PC-9 (cell line): Measurements from ENCODE around the gene CCDC93. TPM values are rescaled to one million over a fixed set of nuclear protein-coding genes. Genes with fewer than 3 reads are reported as not detected.

Experiments
- BruUV-seq: library from RNA; stranded (reverse); fragments of 400-500 nt; replicated peaks from 2 replicates; lab custom pipeline; 2021; lab: Mats Ljungman, UMichigan
- CTCF ChIA-PET: fragments of 300-600 bp; sonication (Branson Sonifier 250); formaldehyde crosslinking; loops from one replicate; lab custom pipeline; 2022; ENCODE audit warnings: antibody characterized with exemption; lab: Charles Lee
- POLR2A ChIA-PET: fragments of 300-600 bp; sonication (Branson Sonifier 250); formaldehyde crosslinking; loops from one replicate; lab custom pipeline; 2022; ENCODE audit warnings: antibody characterized with exemption; ENCODE audit not compliant: unreplicated experiment; lab: Charles Lee
- DNase-seq, 2 experiments: peaks; one replicate each; pipeline versions ENCODE4 v3.0.0 to v3.0.0-alpha.2; 2015 to 2022; ENCODE audit warnings: mixed read lengths in 1 of 2
- H2AFZ ChIP-seq: fragments of 200-600 bp; sonication (generic); 2 replicates; pipeline ENCODE4 v1.8.1; 2017; ENCODE audit warnings: antibody characterized with exemption
- H3F3A ChIP-seq: fragments of 200-600 bp; sonication (generic); 2 replicates; pipeline ENCODE4 v1.8.1; 2017; ENCODE audit warnings: antibody characterized with exemption, mild to moderate bottlenecking, low read depth; ENCODE audit not compliant: insufficient read depth
- H3K27ac ChIP-seq: fragments of 200-600 bp; sonication (generic); 2 replicates; pipeline ENCODE4 v1.6.1; 2016; ENCODE audit warnings: mixed run types
- H3K27me3 ChIP-seq: fragments of 200-600 bp; sonication (generic); 2 replicates; pipeline ENCODE4 v1.6.1; 2016; ENCODE audit warnings: low read depth, mixed run types; ENCODE audit not compliant: insufficient read depth
- H3K36me3 ChIP-seq: fragments of 200-600 bp; sonication (generic); 2 replicates; pipeline ENCODE4 v1.6.1; 2016; ENCODE audit warnings: low read depth, mixed run types
- H3K4me1 ChIP-seq: fragments of 200-600 bp; sonication (generic); replicated peaks from 2 replicates; pipeline ENCODE4 v1.6.1; 2016; ENCODE audit warnings: mixed run types; ENCODE audit not compliant: insufficient read depth
- H3K4me2 ChIP-seq: fragments of 200-600 bp; sonication (generic); 2 replicates; pipeline ENCODE4 v1.6.1; 2017; ENCODE audit warnings: mixed run types
- H3K4me3 ChIP-seq: fragments of 200-600 bp; sonication (generic); 2 replicates; pipeline ENCODE4 v1.6.1; 2016; ENCODE audit warnings: mixed run types
- H3K79me2 ChIP-seq: fragments of 200-600 bp; sonication (generic); 2 replicates; pipeline ENCODE4 v1.6.1; 2017; ENCODE audit warnings: low read depth, mixed run types
- H3K9me2 ChIP-seq: fragments of 200-600 bp; sonication (generic); 2 replicates; pipeline ENCODE4 v1.8.1; 2017; ENCODE audit warnings: mild to moderate bottlenecking; ENCODE audit not compliant: insufficient read depth
- H3K9me3 ChIP-seq: fragments of 200-600 bp; sonication (generic); 2 replicates; pipeline ENCODE4 v1.8.1; 2016; ENCODE audit warnings: low read depth; ENCODE audit not compliant: insufficient read depth
- H4K20me1 ChIP-seq: fragments of 200-600 bp; sonication (generic); 2 replicates; pipeline ENCODE4 v1.8.1; 2017; ENCODE audit not compliant: insufficient read depth
- CTCF ChIP-seq: fragments of 200-600 bp; sonication (generic); conservative IDR thresholded peaks from 2 replicates; pipeline ENCODE4 v1.6.1; 2017; ENCODE audit warnings: mixed run types, antibody characterized with exemption, mild to moderate bottlenecking, moderate library complexity
- EZH2 ChIP-seq: fragments of 200-600 bp; sonication (generic); IDR thresholded peaks from 2 replicates; pipeline ENCODE4 v1.8.0; 2017; ENCODE audit warnings: antibody characterized with exemption, low read depth
- intact Hi-C: fragments of 100-400 bp; cut with micrococcal nuclease; formaldehyde crosslinking; loops from one replicate; pipeline ENCODE4 v1.10.0; 2022; ENCODE audit not compliant: unreplicated experiment
- total RNA-seq: library from RNA; stranded (reverse); gene quantifications from 2 replicates; pipeline ENCODE4 v1.2.3, GENCODE V29; 2021

CCDC93 gene
- total RNA-seq, 1 experiment from 2014 or later, result 31.3 TPM

- Histone ChIP-seq H4K20me1 (peaks cover 28% of the 10 kb centered on the region), H3F3A (peaks cover 35% of the 10 kb centered on the region), H3K27me3 (no peaks in the 10 kb centered on the region), H3K9me2 (no peaks in the 10 kb centered on the region), H3K9me3 (no peaks in the 10 kb centered on the region), H3K4me1 (peaks cover 25% of the 10 kb centered on the region), H3K36me3 (peaks cover 29% of the 10 kb centered on the region), H2AFZ (no peak overlapping the region), H3K79me2 (no peaks in the 10 kb centered on the region), H3K4me3 (no peak overlapping the region), H3K27ac (no peak overlapping the region), H3K4me2 (no peak overlapping the region)
- intact Hi-C loops, result no loop called here
- no peak for DNase-seq
- BruUV-seq, result no TSS peak
- CTCF ChIA-PET, result no interaction called here
- POLR2A ChIA-PET, result interaction anchor here (0.5 kb wide), 1 partner anchor 10 kb away, joined by 4 read pairs; no protein-coding TSS in a partner anchor
- no peak for TF ChIP-seq CTCF
- TF ChIP-seq EZH2, result no peak
These were observed 52.7 kb downstream of the CCDC93 start for GRCh38 chr2:117961201-117961600.

GRCh38 chr2:117960231-117960630, 53.6 kb downstream of the CCDC93 start:
- DNase-seq, result no peak
- ChIA-PET CTCF (no interaction called here), POLR2A (no interaction called here)
- no peak overlapping the region for H2AFZ ChIP-seq
- peaks cover 25% of the 10 kb centered on the region for H3K4me1 ChIP-seq
- no peak overlapping the region for H3K4me3 ChIP-seq
- H3K4me2 ChIP-seq, result no peak overlapping the region
- peaks cover 37% of the 10 kb centered on the region for H3K36me3 ChIP-seq
- H3K27ac ChIP-seq, result no peak overlapping the region
- intact Hi-C loops, result no loop called here
- no peaks in the 10 kb centered on the region for H3K9me3 ChIP-seq
- no peaks in the 10 kb centered on the region for H3K9me2 ChIP-seq
- peaks cover 38% of the 10 kb centered on the region for H3F3A ChIP-seq
- no peaks in the 10 kb centered on the region for H3K79me2 ChIP-seq
- TF ChIP-seq EZH2, result no peak
- no peak for TF ChIP-seq CTCF
- no peaks in the 10 kb centered on the region for H3K27me3 ChIP-seq
- peaks cover 34% of the 10 kb centered on the region for H4K20me1 ChIP-seq
- no TSS peak for BruUV-seq

- H3K4me2 ChIP-seq, result peak overlapping the region; percentile 45
- no peak overlapping the region for H2AFZ ChIP-seq
- no peaks in the 10 kb centered on the region for H3K27me3 ChIP-seq
- ChIA-PET POLR2A (interaction anchor here (0.6 kb wide), 1 partner anchor 31 kb away, joined by 6 read pairs; no protein-coding TSS in a partner anchor), CTCF (no interaction called here)
- no peaks in the 10 kb centered on the region for H3K79me2 ChIP-seq
- H3K9me2 ChIP-seq, result no peaks in the 10 kb centered on the region
- H3F3A ChIP-seq, result peaks cover 38% of the 10 kb centered on the region
- peak overlapping the region; percentile 48 for H3K27ac ChIP-seq
- H3K9me3 ChIP-seq, result no peaks in the 10 kb centered on the region
- H3K4me3 ChIP-seq, result no peak overlapping the region
- H3K4me1 ChIP-seq, result peaks cover 25% of the 10 kb centered on the region
- H3K36me3 ChIP-seq, result peaks cover 49% of the 10 kb centered on the region
- no TSS peak for BruUV-seq
- DNase-seq, result peak; percentile 16 to 98
- H4K20me1 ChIP-seq, result peaks cover 42% of the 10 kb centered on the region
- intact Hi-C loops, result no loop called here
- TF ChIP-seq CTCF (no peak), EZH2 (no peak)
These were observed 55.7 kb downstream of the CCDC93 start for GRCh38 chr2:117958186-117958585.
